GM13976 (cell line): ENCODE data around the gene MYO18A.

Source experiments
- DNase-seq: peaks from one replicate; pipeline ENCODE4 v3.0.0; 2012; ENCODE audit warnings: low spot score
- in situ Hi-C: fragments of 300-500 bp; cut with MboI; formaldehyde crosslinking; loops from one replicate; pipeline ENCODE4 v1.12.0; 2022; ENCODE audit warnings: low sequenced_read_pairs, mixed read lengths, inconsistent platforms; ENCODE audit not compliant: unreplicated experiment
- TF ChIP-seq, protein P1 (sequence below): IDR thresholded peaks from 2 replicates; pipeline ENCODE4 v1.5.1; 2012; ENCODE audit warnings: borderline replicate concordance, mild to moderate bottlenecking; ENCODE audit not compliant: insufficient read depth; ENCODE audit errors: extremely low read depth, missing control alignments, control extremely low read depth

MYO18A gene

GRCh38 chr17:29136998-29137730 lies 43.0 kb downstream of the MYO18A start:
- in situ Hi-C loops: no loop called here
- no peak for DNase-seq
- TF ChIP-seq, protein P1, sequence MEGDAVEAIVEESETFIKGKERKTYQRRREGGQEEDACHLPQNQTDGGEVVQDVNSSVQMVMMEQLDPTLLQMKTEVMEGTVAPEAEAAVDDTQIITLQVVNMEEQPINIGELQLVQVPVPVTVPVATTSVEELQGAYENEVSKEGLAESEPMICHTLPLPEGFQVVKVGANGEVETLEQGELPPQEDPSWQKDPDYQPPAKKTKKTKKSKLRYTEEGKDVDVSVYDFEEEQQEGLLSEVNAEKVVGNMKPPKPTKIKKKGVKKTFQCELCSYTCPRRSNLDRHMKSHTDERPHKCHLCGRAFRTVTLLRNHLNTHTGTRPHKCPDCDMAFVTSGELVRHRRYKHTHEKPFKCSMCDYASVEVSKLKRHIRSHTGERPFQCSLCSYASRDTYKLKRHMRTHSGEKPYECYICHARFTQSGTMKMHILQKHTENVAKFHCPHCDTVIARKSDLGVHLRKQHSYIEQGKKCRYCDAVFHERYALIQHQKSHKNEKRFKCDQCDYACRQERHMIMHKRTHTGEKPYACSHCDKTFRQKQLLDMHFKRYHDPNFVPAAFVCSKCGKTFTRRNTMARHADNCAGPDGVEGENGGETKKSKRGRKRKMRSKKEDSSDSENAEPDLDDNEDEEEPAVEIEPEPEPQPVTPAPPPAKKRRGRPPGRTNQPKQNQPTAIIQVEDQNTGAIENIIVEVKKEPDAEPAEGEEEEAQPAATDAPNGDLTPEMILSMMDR: no peak

- in situ Hi-C loops: no loop called here
- no peak for DNase-seq
- TF ChIP-seq, protein P1: no peak
Observed at GRCh38 chr17:29135464-29135863, 44.7 kb downstream of the MYO18A start.

DNA sequence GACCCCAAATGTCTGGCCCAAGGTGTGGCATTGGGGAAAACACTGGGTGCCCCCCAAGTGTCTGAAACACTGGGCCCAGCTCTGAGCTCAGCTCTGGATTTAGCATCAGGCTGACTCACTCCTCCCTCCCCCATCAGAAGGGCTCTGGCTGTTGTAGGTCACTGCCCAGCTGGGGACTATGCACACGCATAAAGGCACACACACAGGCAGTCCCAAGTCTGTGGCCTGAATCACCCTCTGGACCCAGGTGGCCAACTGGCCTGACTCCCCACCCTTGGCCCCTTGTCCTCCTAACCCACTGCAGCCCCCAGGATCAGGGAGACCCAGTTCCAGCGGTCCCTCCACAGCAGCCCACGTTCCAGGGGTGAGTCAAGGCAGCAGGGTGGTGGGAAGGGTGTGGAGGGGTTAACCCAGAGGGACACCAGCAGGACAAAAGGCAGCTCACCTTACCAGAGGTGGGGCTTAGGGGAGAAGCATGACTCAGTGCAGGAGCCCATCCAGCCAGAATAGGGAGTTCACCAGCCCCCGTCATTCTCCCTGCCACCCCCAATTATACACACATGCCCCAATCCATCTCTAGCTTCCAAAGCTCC lies 47.0 kb downstream of the MYO18A start:
- in situ Hi-C loops: no loop called here
- TF ChIP-seq, protein P1: no peak
- no peak for DNase-seq

- no peak for DNase-seq
- in situ Hi-C loops: no loop called here
- TF ChIP-seq, protein P1: no peak
Observed at GRCh38 chr17:29131814-29132682, 48.1 kb downstream of the MYO18A start.

DNA sequence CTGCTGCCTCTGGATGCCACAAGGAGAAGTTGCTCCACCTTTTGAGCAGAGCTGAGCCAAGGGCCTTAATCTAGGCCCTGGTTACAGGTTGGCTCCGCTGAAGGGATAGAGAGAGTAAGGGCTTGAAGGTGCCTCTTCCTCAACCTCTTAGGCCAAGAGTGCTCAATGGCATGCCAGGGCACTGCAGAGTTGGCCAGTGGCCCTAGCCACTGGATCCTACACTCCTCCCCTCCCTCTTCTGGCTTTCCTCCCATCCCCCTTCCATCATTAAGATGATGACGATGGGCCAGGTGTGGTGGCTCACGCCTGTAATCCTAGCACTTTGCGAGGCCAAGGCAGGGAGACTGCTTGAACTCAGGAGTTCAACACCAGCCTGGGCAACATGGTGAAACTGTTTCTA lies 50.5 kb downstream of the MYO18A start:
- no peak for DNase-seq
- in situ Hi-C loops: no loop called here
- TF ChIP-seq, protein P1: no peak

DNA sequence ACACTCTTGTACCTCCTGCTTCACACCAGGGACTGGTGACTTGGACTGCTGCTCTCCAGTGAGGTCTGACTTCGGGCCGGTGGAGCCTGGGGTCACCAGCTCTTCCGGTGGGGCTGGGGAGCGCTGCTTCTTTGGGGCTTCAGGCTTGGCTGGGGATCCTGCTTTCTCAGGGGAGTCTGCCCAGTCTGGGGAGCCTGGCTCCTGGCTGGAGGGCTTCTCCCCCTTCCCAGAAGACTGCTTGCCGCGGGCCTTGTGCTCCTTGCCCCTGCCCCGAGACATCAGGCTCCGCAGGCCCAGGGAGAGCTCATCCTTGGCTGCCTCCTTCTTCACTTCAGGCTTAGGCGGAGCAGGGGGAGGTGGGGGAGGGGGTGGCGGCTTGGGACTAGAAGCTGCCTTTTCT lies 52.4 kb downstream of the MYO18A start:
- TF ChIP-seq, protein P1: no peak
- in situ Hi-C loops: no loop called here
- no peak for DNase-seq
